Loucy (cell line): ENCODE results near the gene PDE6B.
"Not testable (repeated sequence)": the region's sequence is repeated elsewhere in the genome, so short reads cannot be mapped to it uniquely, and the experiment has no call there.

Source experiments
- H2AFZ ChIP-seq: fragments of 200-600 bp; sonication (generic); 2 replicates; pipeline ENCODE4 v1.6.0; 2016; ENCODE audit warnings: antibody characterized with exemption, mild to moderate bottlenecking, low read length, moderate library complexity
- H3F3A ChIP-seq: fragments of 200-600 bp; 2 replicates; pipeline ENCODE4 v1.6.0; 2016; ENCODE audit warnings: antibody characterized with exemption, low read depth, mild to moderate bottlenecking
- H3K27me3 ChIP-seq: fragments of 200-600 bp; sonication (generic); 2 replicates; pipeline ENCODE4 v1.6.1; 2014; ENCODE audit warnings: low read length, mild to moderate bottlenecking; ENCODE audit not compliant: insufficient read depth, poor library complexity, severe bottlenecking
- H3K36me3 ChIP-seq: fragments of 200-600 bp; sonication (generic); 2 replicates; pipeline ENCODE4 v1.6.1; 2016; ENCODE audit warnings: low read length; ENCODE audit not compliant: insufficient read depth
- H3K4me1 ChIP-seq: fragments of 200-600 bp; sonication (generic); 2 replicates; pipeline ENCODE4 v1.5.1; 2014; ENCODE audit warnings: low read length, mild to moderate bottlenecking; ENCODE audit not compliant: insufficient read depth, poor library complexity, severe bottlenecking
- H3K4me2 ChIP-seq: fragments of 200-600 bp; sonication (generic); 2 replicates; pipeline ENCODE4 v1.6.0; 2014; ENCODE audit warnings: antibody characterized with exemption, low read length, low read depth, mild to moderate bottlenecking; ENCODE audit not compliant: poor library complexity, severe bottlenecking
- H3K4me3 ChIP-seq: fragments of 200-600 bp; sonication (generic); 2 replicates; pipeline ENCODE4 v1.5.1; 2014; ENCODE audit warnings: low read length, mild to moderate bottlenecking, mixed read lengths; ENCODE audit not compliant: poor library complexity, severe bottlenecking
- H3K79me2 ChIP-seq: fragments of 200-600 bp; sonication (generic); 2 replicates; pipeline ENCODE4 v1.6.1; 2014; ENCODE audit warnings: low read length; ENCODE audit not compliant: insufficient read depth
- H3K9ac ChIP-seq: fragments of 200-600 bp; sonication (generic); 2 replicates; pipeline ENCODE4 v1.6.0; 2014; ENCODE audit warnings: mild to moderate bottlenecking, low read depth, low read length, moderate library complexity; ENCODE audit not compliant: poor library complexity, severe bottlenecking
- H3K9me2 ChIP-seq: fragments of 200-600 bp; sonication (generic); replicated peaks from 2 replicates; pipeline ENCODE4 v1.6.1; 2016; ENCODE audit warnings: low read depth, low read length, mixed read lengths
- H3K9me3 ChIP-seq: fragments of 200-600 bp; sonication (generic); 2 replicates; pipeline ENCODE4 v1.6.1; 2014; ENCODE audit warnings: mild to moderate bottlenecking, antibody characterized with exemption, low read length, low read depth; ENCODE audit not compliant: insufficient read depth
- H4K20me1 ChIP-seq: fragments of 200-600 bp; sonication (generic); 2 replicates; pipeline ENCODE4 v1.6.0; 2014; ENCODE audit warnings: antibody characterized with exemption, low read length, mild to moderate bottlenecking; ENCODE audit not compliant: insufficient read depth, poor library complexity, severe bottlenecking
- CTCF ChIP-seq: fragments of 200-600 bp; sonication (generic); conservative IDR thresholded peaks from 2 replicates; pipeline ENCODE4 v1.5.1; 2014; ENCODE audit warnings: mild to moderate bottlenecking, antibody characterized with exemption, low read length
- EZH2phosphoT487 ChIP-seq: fragments of 200-600 bp; IDR thresholded peaks from 2 replicates; pipeline ENCODE4 v1.6.1; 2018; ENCODE audit warnings: antibody characterized with exemption, mild to moderate bottlenecking, moderate library complexity, borderline replicate concordance

The PDE6B gene

GRCh38 chr4:634599-634985, 9.2 kb downstream of the PDE6B start:
- no peaks in the 10 kb centered on the region for H3K27me3 ChIP-seq
- H4K20me1 ChIP-seq = no peaks in the 10 kb centered on the region
- no peak overlapping the region for H3K4me2 ChIP-seq
- no peaks in the 10 kb centered on the region for H3K4me1 ChIP-seq
- H3K36me3 ChIP-seq = no peaks in the 10 kb centered on the region
- H3K9me3 ChIP-seq = peaks cover 36% of the 10 kb centered on the region; the same call in 1 of the 2 replicates
- H3K79me2 ChIP-seq = no peaks in the 10 kb centered on the region
- TF ChIP-seq CTCF (no peak), EZH2phosphoT487 (no peak)
- H3K9me2 ChIP-seq = no peaks in the 10 kb centered on the region
- no peak overlapping the region for H3K9ac ChIP-seq
- H2AFZ ChIP-seq = no peak overlapping the region
- H3K4me3 ChIP-seq = no peak overlapping the region
- H3F3A ChIP-seq = no peaks in the 10 kb centered on the region

- not testable (repeated sequence) for H3K79me2 ChIP-seq, H3F3A ChIP-seq, H3K27me3 ChIP-seq, H3K4me3 ChIP-seq, H3K9me2 ChIP-seq, H3K4me2 ChIP-seq, H3K36me3 ChIP-seq, H4K20me1 ChIP-seq, H3K4me1 ChIP-seq, H2AFZ ChIP-seq, H3K9ac ChIP-seq
- peaks cover 29% of the 10 kb centered on the region; the same call in 1 of the 2 replicates for H3K9me3 ChIP-seq
These were observed 9.9 kb downstream of the PDE6B start for GRCh38 chr4:635066-635835.

- H3F3A ChIP-seq = no peaks in the 10 kb centered on the region
- peaks cover 28% of the 10 kb centered on the region; the same call in 1 of the 2 replicates for H3K9me3 ChIP-seq
- H3K4me3 ChIP-seq = no peak overlapping the region
- no peaks in the 10 kb centered on the region for H3K4me1 ChIP-seq
- TF ChIP-seq EZH2phosphoT487 (no peak), CTCF (no peak)
- H2AFZ ChIP-seq = no peak overlapping the region
- no peaks in the 10 kb centered on the region for H3K79me2 ChIP-seq
- no peaks in the 10 kb centered on the region for H3K27me3 ChIP-seq
- H3K9me2 ChIP-seq = no peaks in the 10 kb centered on the region
- H3K9ac ChIP-seq = no peak overlapping the region
- no peaks in the 10 kb centered on the region for H3K36me3 ChIP-seq
- H4K20me1 ChIP-seq = no peaks in the 10 kb centered on the region
- H3K4me2 ChIP-seq = no peak overlapping the region
These were observed 10.7 kb downstream of the PDE6B start for GRCh38 chr4:635851-636627.
